ENCODE data around the gene FTCD. TPM values are rescaled to one million over a fixed set of nuclear protein-coding genes. Genes with fewer than 3 reads are reported as not detected.

FTCD gene
- total and polyA plus RNA-seq, 2 donors (not counting 3 experiments of a cell fraction or from before 2014, with no cell fraction given): 0.06 to 1.2 TPM

DNA sequence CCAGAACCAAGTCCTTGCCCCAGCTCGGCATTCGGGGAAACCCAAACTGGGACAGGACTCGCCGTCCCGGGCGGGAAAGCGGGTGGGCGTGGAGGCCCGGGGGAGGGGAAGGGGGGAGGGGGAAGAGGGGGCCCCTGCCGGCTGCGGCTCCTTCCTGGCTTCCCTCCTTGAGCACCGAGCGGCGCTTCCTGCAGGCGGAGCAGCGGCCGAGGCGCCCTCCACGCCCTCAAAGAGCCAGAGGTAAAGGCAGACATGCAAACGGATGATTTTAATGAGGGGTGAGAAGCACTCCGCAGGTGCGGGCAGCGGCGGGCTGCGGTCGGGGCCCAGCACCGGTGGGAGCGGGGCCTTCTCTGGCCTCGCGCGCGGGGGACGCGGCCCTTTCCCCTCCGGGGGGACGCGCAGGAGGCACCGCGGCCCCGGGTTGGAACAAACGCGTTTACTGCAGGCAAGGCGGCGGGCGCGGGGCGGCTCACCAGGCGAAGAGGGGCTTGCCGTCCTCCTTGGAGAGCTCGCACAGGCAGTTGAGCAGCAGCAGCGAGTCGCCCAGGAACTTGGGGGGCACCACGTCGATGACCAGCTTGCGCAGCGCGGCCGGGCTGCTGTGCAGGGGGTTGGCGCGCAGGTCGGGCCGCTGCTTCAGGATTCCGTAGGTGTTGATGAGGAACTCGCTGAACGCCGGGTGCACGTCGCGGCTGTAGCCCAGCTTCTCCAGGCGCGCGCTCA lies 5.7 kb upstream of the FTCD start:
- Histone ChIP-seq H3K4me1 (ENCODE audit: control insufficient read depth, extremely low read depth, insufficient read depth, low read length) (no peaks in the 10 kb centered on the region), H3K79me2 (ENCODE audit: control insufficient read depth, insufficient read depth, low read length) (no peaks in the 10 kb centered on the region), H3K4me2 (ENCODE audit: insufficient read depth, low read length) (no peak overlapping the region), H3K9ac (replicated peaks; ENCODE audit: extremely low read depth, insufficient read depth, low read length) (no peak overlapping the region), H2AFZ (ENCODE audit: low read depth, low read length) (no peak overlapping the region), H3K4me3 (replicated peaks in 1 of 3; ENCODE audit: insufficient read depth in 1 of 3, low read depth in 1 of 3, low read length in 3 of 3) (no peak overlapping the region), H4K20me1 (replicated peaks; ENCODE audit: control insufficient read depth, extremely low read depth, insufficient read depth, low read length) (no peaks in the 10 kb centered on the region), H3K27ac (ENCODE audit: insufficient read depth, low read depth, low read length) (no peak overlapping the region), H3K27me3 (ENCODE audit: control insufficient read depth in 2 of 2, insufficient read depth in 2 of 2, low read length in 2 of 2) (no peaks in the 10 kb centered on the region), H3K36me3 (ENCODE audit: control insufficient read depth in 2 of 2, extremely low read depth in 1 of 2, insufficient read depth in 2 of 2, low read length in 2 of 2) (no peaks in the 10 kb centered on the region), H3K9me1 (replicated peaks; ENCODE audit: control insufficient read depth, extremely low read depth, insufficient read depth, low read length) (no peaks in the 10 kb centered on the region), H3K9me3 (replicated peaks; ENCODE audit: control insufficient read depth, insufficient read depth, low read length) (no peaks in the 10 kb centered on the region)
- TF ChIP-seq JUN (IDR thresholded peaks at IDR 0.05; ENCODE audit: borderline replicate concordance, insufficient read depth, insufficient read length, low read depth) (no peak), POLR2A (IDR thresholded peaks at IDR 0.05; ENCODE audit: low read depth, low read length) (no peak), FOS (IDR thresholded peaks at IDR 0.05; ENCODE audit: borderline replicate concordance, insufficient read depth, low read length) (no peak), POLR2AphosphoS5 (IDR thresholded peaks at IDR 0.05; ENCODE audit: insufficient read depth, low read depth, low read length) (no peak), MYC (IDR thresholded peaks at IDR 0.05; ENCODE audit: low read depth, low read length) (no peak), GATA2 (IDR thresholded peaks at IDR 0.05; ENCODE audit: insufficient read depth, insufficient read length, low read depth, low read length) (no peak), EZH2 (IDR thresholded peaks at IDR 0.05; ENCODE audit: borderline replicate concordance, low read depth, low read length, severe bottlenecking) (no peak)
- TF ChIP-seq, protein P1, sequence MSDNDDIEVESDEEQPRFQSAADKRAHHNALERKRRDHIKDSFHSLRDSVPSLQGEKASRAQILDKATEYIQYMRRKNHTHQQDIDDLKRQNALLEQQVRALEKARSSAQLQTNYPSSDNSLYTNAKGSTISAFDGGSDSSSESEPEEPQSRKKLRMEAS (IDR thresholded peaks at IDR 0.05; ENCODE audit: insufficient read depth, insufficient read length): no peak
- TF ChIP-seq, protein P2, sequence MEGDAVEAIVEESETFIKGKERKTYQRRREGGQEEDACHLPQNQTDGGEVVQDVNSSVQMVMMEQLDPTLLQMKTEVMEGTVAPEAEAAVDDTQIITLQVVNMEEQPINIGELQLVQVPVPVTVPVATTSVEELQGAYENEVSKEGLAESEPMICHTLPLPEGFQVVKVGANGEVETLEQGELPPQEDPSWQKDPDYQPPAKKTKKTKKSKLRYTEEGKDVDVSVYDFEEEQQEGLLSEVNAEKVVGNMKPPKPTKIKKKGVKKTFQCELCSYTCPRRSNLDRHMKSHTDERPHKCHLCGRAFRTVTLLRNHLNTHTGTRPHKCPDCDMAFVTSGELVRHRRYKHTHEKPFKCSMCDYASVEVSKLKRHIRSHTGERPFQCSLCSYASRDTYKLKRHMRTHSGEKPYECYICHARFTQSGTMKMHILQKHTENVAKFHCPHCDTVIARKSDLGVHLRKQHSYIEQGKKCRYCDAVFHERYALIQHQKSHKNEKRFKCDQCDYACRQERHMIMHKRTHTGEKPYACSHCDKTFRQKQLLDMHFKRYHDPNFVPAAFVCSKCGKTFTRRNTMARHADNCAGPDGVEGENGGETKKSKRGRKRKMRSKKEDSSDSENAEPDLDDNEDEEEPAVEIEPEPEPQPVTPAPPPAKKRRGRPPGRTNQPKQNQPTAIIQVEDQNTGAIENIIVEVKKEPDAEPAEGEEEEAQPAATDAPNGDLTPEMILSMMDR (IDR thresholded peaks at IDR 0.05; ENCODE audit: extremely low read depth in 1 of 2, insufficient read depth in 1 of 2, low read depth in 1 of 2, low read length in 2 of 2): no peak
- intact Hi-C loops (cut with micrococcal nuclease): no loop called here
- DNase-seq (ENCODE audit: low read depth, low spot score) (no peak), FAIRE-seq (no peak)
- no TSS peak for BruUV-seq (replicated peaks)
- dilution Hi-C loops (cut with MboI; ENCODE audit: extremely low pct_ligation_motif_present, low sequenced_read_pairs): no loop called here
- ChIA-PET CTCF (interaction anchor here (0.6 to 1.6 kb wide), 2 partner anchors 8 to 9 kb away, joined by 3 to 7 read pairs; no protein-coding TSS in a partner anchor), POLR2A (no interaction called here)

All from endothelial cell of umbilical vein (primary cell).